Activated CD4-positive, alpha-beta memory T cell treated with anti-CD3 and anti-CD28 coated beads, Interleukin-2, amount 10 ng/mL, durations not matched to agents 7 days and 5 days (primary cell): Measurements from ENCODE around the gene COLEC11. TPM values are rescaled to one million over a fixed set of nuclear protein-coding genes. Genes with fewer than 3 reads are reported as not detected.

Experiments used
- total RNA-seq, 2 experiments: library from RNA; stranded (reverse); gene quantifications; one replicate each; pipeline ENCODE4 v1.2.3, GENCODE V29; 2021

Gene COLEC11
- total RNA-seq, 2 experiments from 2014 or later: not detected

Other genes starting within 250 kb of the COLEC11 start
- 10 to 100 TPM; 34.3 to 36.1 TPM for gene EIPR1, start 217.3 kb upstream of the COLEC11 start, total RNA-seq
- gene TRAPPC12, start 215.4 kb upstream of the COLEC11 start, total RNA-seq: 10 to 100 TPM; 74.5 to 75.6 TPM
- gene ADI1, start 75.6 kb upstream of the COLEC11 start, total RNA-seq: 10 to 100 TPM; 28.5 to 34.1 TPM
- gene RNASEH1, start 36.8 kb upstream of the COLEC11 start, total RNA-seq: 10 to 100 TPM; 21.3 to 24.6 TPM
- 1,000 to 10,000 TPM; 1,152 to 1,168 TPM for gene RPS7, start 19.9 kb upstream of the COLEC11 start, total RNA-seq
- not detected for gene ALLC, start 63.1 kb downstream of the COLEC11 start, total RNA-seq
- gene DCDC2C, start 108.5 kb downstream of the COLEC11 start, total RNA-seq: not detected